IMR-90 (cell line): ENCODE results near the gene ZNF19. TPM values are rescaled to one million over a fixed set of nuclear protein-coding genes. Genes with fewer than 3 reads are reported as not detected.

Source experiments
- ATAC-seq: fragments of 200-7000 bp; cut with Tn5 transposase; 2 replicates; pipeline ENCODE4 v1.9.1; 2020; ENCODE audit warnings: low read depth, mild to moderate bottlenecking, moderate library complexity
- BruUV-seq: library from RNA; stranded (reverse); fragments of 400-500 nt; replicated peaks from 2 replicates; lab custom pipeline; 2021; lab: Mats Ljungman, UMichigan
- CTCF ChIA-PET: fragments of 300-600 bp; formaldehyde crosslinking; extraction: SDS; loops from one replicate; lab custom pipeline; 2021; ENCODE audit warnings: antibody characterized with exemption; lab: Yijun Ruan, JAX
- POLR2A ChIA-PET: fragments of 300-600 bp; sonication (Branson Sonifier 250); formaldehyde crosslinking; loops from one replicate; lab custom pipeline; 2022; ENCODE audit warnings: antibody characterized with exemption; ENCODE audit not compliant: unreplicated experiment; lab: Charles Lee
- DNase-seq: peaks from one replicate; pipeline ENCODE4 v3.0.0; 2013
- H2AFZ ChIP-seq: replicated peaks from 2 replicates; pipeline ENCODE3; 2013; ENCODE audit warnings: low read length, mild to moderate bottlenecking; ENCODE audit not compliant: poor library complexity
- H2AK5ac ChIP-seq: 2 replicates; pipeline ENCODE4 v1.6.1; 2013; ENCODE audit warnings: low read depth, low read length, inconsistent platforms
- H2AK9ac ChIP-seq: replicated peaks from 2 replicates; pipeline ENCODE3; 2013; ENCODE audit warnings: mild to moderate bottlenecking, low read depth, low read length, moderate library complexity; ENCODE audit not compliant: poor library complexity
- H2BK120ac ChIP-seq: 2 replicates; pipeline ENCODE4 v1.6.1; 2013; ENCODE audit warnings: low read depth, low read length, inconsistent platforms
- H2BK15ac ChIP-seq: 3 replicates; pipeline ENCODE4 v1.6.1; 2013; ENCODE audit warnings: low read depth, low read length, inconsistent platforms
- H2BK20ac ChIP-seq: 2 replicates; pipeline ENCODE4 v1.6.1; 2013; ENCODE audit warnings: low read depth, mild to moderate bottlenecking, inconsistent platforms, low read length, moderate library complexity
- H2BK5ac ChIP-seq: 2 replicates; pipeline ENCODE4 v1.6.1; 2013; ENCODE audit warnings: mild to moderate bottlenecking, low read depth, low read length, inconsistent platforms; ENCODE audit not compliant: poor library complexity, severe bottlenecking
- H3K14ac ChIP-seq: replicated peaks from 2 replicates; pipeline ENCODE4 v1.6.1; 2013; ENCODE audit warnings: low read depth, low read length, inconsistent platforms
- H3K18ac ChIP-seq: 2 replicates; pipeline ENCODE4 v1.6.1; 2013; ENCODE audit warnings: low read depth, low read length, control low read depth
- H3K23ac ChIP-seq: 2 replicates; pipeline ENCODE4 v1.6.1; 2013; ENCODE audit warnings: low read depth, low read length, inconsistent platforms
- H3K27ac ChIP-seq: 2 replicates; pipeline ENCODE4 v1.5.1; 2013; ENCODE audit warnings: mild to moderate bottlenecking, control low read depth, low read length; ENCODE audit not compliant: insufficient read depth
- H3K27me3 ChIP-seq: 2 replicates; pipeline ENCODE4 v1.6.1; 2013; ENCODE audit warnings: low read length; ENCODE audit not compliant: control insufficient read depth, insufficient read depth
- H3K36me3 ChIP-seq: 2 replicates; pipeline ENCODE4 v1.6.1; 2013; ENCODE audit warnings: low read length, mixed read lengths; ENCODE audit not compliant: control insufficient read depth, insufficient read depth
- H3K4ac ChIP-seq: 2 replicates; pipeline ENCODE4 v1.6.1; 2013; ENCODE audit warnings: low read depth, low read length, inconsistent platforms
- H3K4me1 ChIP-seq: 2 replicates; pipeline ENCODE4 v1.6.1; 2013; ENCODE audit warnings: low read length, mixed read lengths; ENCODE audit not compliant: control insufficient read depth, insufficient read depth
- H3K4me2 ChIP-seq: 2 replicates; pipeline ENCODE4 v1.6.1; 2013; ENCODE audit warnings: low read depth, mild to moderate bottlenecking, control low read depth, low read length, moderate library complexity
- H3K4me3 ChIP-seq: 2 replicates; pipeline ENCODE4 v1.5.1; 2013; ENCODE audit warnings: low read depth, mild to moderate bottlenecking, control low read depth, low read length, moderate library complexity; ENCODE audit not compliant: insufficient read depth
- H3K56ac ChIP-seq: 2 replicates; pipeline ENCODE4 v1.6.1; 2013; ENCODE audit warnings: low read length, inconsistent platforms; ENCODE audit not compliant: insufficient read depth; ENCODE audit errors: extremely low read depth
- H3K79me1 ChIP-seq, 2 experiments: 2 replicates each; pipeline ENCODE4 v1.6.1; 2013; ENCODE audit warnings: low read length in 2 of 2, inconsistent platforms in 1 of 2, low read depth in 1 of 2
- H3K9ac ChIP-seq: 2 replicates; pipeline ENCODE4 v1.6.1; 2013; ENCODE audit warnings: low read depth, low read length, control low read depth
- H3K9me1 ChIP-seq: 2 replicates; pipeline ENCODE4 v1.6.1; 2013; ENCODE audit warnings: low read length, inconsistent platforms; ENCODE audit not compliant: insufficient read depth
- H3K9me3 ChIP-seq: 2 replicates; pipeline ENCODE4 v1.6.1; 2013; ENCODE audit warnings: low read length; ENCODE audit not compliant: control insufficient read depth, insufficient read depth
- H4K20me1 ChIP-seq: 2 replicates; pipeline ENCODE4 v1.6.1; 2013; ENCODE audit warnings: low read length, inconsistent platforms; ENCODE audit not compliant: insufficient read depth
- H4K5ac ChIP-seq: 2 replicates; pipeline ENCODE4 v1.6.1; 2013; ENCODE audit warnings: mild to moderate bottlenecking, low read depth, low read length, control low read depth
- H4K8ac ChIP-seq, 2 experiments: 2 replicates each; pipeline ENCODE4 v1.6.1; 2013; ENCODE audit warnings: low read depth in 2 of 2, low read length in 2 of 2, control low read depth in 1 of 2, inconsistent platforms in 1 of 2
- H4K91ac ChIP-seq: 2 replicates; pipeline ENCODE4 v1.6.1; 2013; ENCODE audit warnings: low read depth, low read length, inconsistent platforms; ENCODE audit not compliant: insufficient read depth
- MAFK ChIP-seq: IDR thresholded peaks from 2 replicates; pipeline ENCODE4 v1.6.1; 2012; ENCODE audit warnings: low read depth, low read length, improper control_type of control experiment
- RCOR1 ChIP-seq: IDR thresholded peaks from 2 replicates; pipeline ENCODE4 v1.6.1; 2012; ENCODE audit warnings: mild to moderate bottlenecking, low read length, improper control_type of control experiment; ENCODE audit not compliant: insufficient replicate concordance
- WGBS, 2 experiments: methylation state at CpG; one replicate each; pipeline versions ENCODE4 v1.1.5 to v1.1.7; 2013; ENCODE audit warnings: missing lambda C conversion rate in 2 of 2; ENCODE audit not compliant: insufficient read length in 1 of 2; ENCODE audit errors: extremely low coverage in 2 of 2; 5-methylcytosine and 5-hydroxymethylcytosine counted together
- dilution Hi-C: fragments of 300-500 bp; cut with HindIII; formaldehyde crosslinking; loops from one replicate; pipeline ENCODE4 v1.14.3; 2018; ENCODE audit warnings: low sequenced_read_pairs; ENCODE audit not compliant: unreplicated experiment
- in situ Hi-C: fragments of 300-500 bp; cut with MboI; formaldehyde crosslinking; loops from 3 replicates; pipeline ENCODE4 v1.14.3; 2019; ENCODE audit warnings: low sequenced_read_pairs, inconsistent platforms, mixed read lengths
- intact Hi-C: fragments of 100-400 bp; cut with micrococcal nuclease; formaldehyde crosslinking; loops from 2 replicates; pipeline ENCODE4 v1.10.0; 2022
- polyA plus RNA-seq, 3 experiments: library from polyadenylated mRNA; depleted of rRNA; stranded (reverse); fragments of >200 nt; gene quantifications; 2 replicates each; pipeline ENCODE4 v1.2.3, GENCODE V29; 2012; ENCODE audit warnings: low replicate concordance in 1 of 3
- total RNA-seq: library from RNA; depleted of rRNA; stranded (reverse); fragments of >200 nt; gene quantifications from 2 replicates; pipeline ENCODE4 v1.2.3, GENCODE V29; 2012

ZNF19 gene
- total and polyA plus RNA-seq, 2 of the 4 experiments (the other 2 are of a cell fraction) = 0.89 to 2.9 TPM

- TF ChIP-seq RCOR1 (no peak), MAFK (no peak)
- no TSS peak for BruUV-seq
- H3K9me1 ChIP-seq = no peaks in the 10 kb centered on the region
- no peak overlapping the region for H2AFZ ChIP-seq
- CTCF ChIA-PET = no interaction called here
- no peak overlapping the region for H2AK5ac ChIP-seq
- no peak overlapping the region for H2BK15ac ChIP-seq
- no peak overlapping the region for H4K5ac ChIP-seq
- H3K27me3 ChIP-seq = no peaks in the 10 kb centered on the region
- H3K18ac ChIP-seq = no peak overlapping the region
- no peak overlapping the region for H2BK5ac ChIP-seq
- DNase-seq (no peak), ATAC-seq (no peak)
- no CpG with 5 or more reads among the region's 2 CpGs for WGBS, 2 experiments
- no peak overlapping the region for H2BK20ac ChIP-seq
- intact Hi-C loops (no loop called here), in situ Hi-C loops (no loop called here), dilution Hi-C loops (no loop called here)
- H4K8ac ChIP-seq = no peak overlapping the region
- H3K23ac ChIP-seq = no peak overlapping the region
- no peak overlapping the region for H3K4ac ChIP-seq
- H3K4me1 ChIP-seq = peaks cover 3% of the 10 kb centered on the region; the same call in 1 of the 2 replicates
- no peak overlapping the region for H3K14ac ChIP-seq
- H2AK9ac ChIP-seq = no peak overlapping the region
- no peak overlapping the region for H3K4me2 ChIP-seq
- no peak overlapping the region for H3K9ac ChIP-seq
- H3K36me3 ChIP-seq = peaks cover 13% of the 10 kb centered on the region
- H3K9me3 ChIP-seq = peaks cover 5% of the 10 kb centered on the region
- H2BK120ac ChIP-seq = no peak overlapping the region
- no peak overlapping the region for H4K91ac ChIP-seq
- POLR2A ChIA-PET = no interaction called here
- no peak overlapping the region for H3K27ac ChIP-seq
- no peak overlapping the region for H3K56ac ChIP-seq
- no peak overlapping the region for H3K4me3 ChIP-seq
- no peaks in the 10 kb centered on the region; the same call in 1 of the 2 replicates for H4K20me1 ChIP-seq
- H3K79me1 ChIP-seq = no peaks in the 10 kb centered on the region; a peak in 1 of 4 replicates
Observed at GRCh38 chr16:71472931-71473330, 16.2 kb downstream of the ZNF19 start.
